ENCODE data around the gene FUT8.

- TF ChIP-seq CTCF (IDR thresholded peaks at IDR 0.05): no peak
- TF ChIP-seq POLR2A (IDR thresholded peaks at IDR 0.05): no peak
These were observed 78.7 kb downstream of the FUT8 start for GRCh38 chr14:65491274-65491673.
